WTC11 (cell line): ENCODE measurements around the gene ZNF341.

Source experiments
- CTCF ChIP-seq: fragments of 200-600 bp; IDR thresholded peaks from 2 replicates; pipeline ENCODE4 v1.8.0; 2022; ENCODE audit warnings: antibody characterized with exemption
- FOXK1 ChIP-seq: sonication (generic); formaldehyde crosslinking; IDR thresholded peaks from 2 replicates; pipeline ENCODE4 v1.8.0; 2022; ENCODE audit warnings: mild to moderate bottlenecking, moderate library complexity, missing genetic modification reagents
- MXD4 ChIP-seq: fragments of 250-450 bp; sonication (Bioruptor Pico); IDR thresholded peaks from 2 replicates; pipeline ENCODE4 v1.8.0; 2021; ENCODE audit warnings: mild to moderate bottlenecking, moderate library complexity, borderline replicate concordance
- OVOL2 ChIP-seq: fragments of 250-450 bp; sonication (Bioruptor Pico); IDR thresholded peaks from 2 replicates; pipeline ENCODE4 v1.9.0; 2021; ENCODE audit warnings: mild to moderate bottlenecking, borderline replicate concordance
- PRDM15 ChIP-seq: sonication (generic); formaldehyde crosslinking; IDR thresholded peaks from 2 replicates; pipeline ENCODE4 v1.8.0; 2022; ENCODE audit warnings: missing genetic modification reagents
- USF1 ChIP-seq: sonication (generic); formaldehyde crosslinking; IDR thresholded peaks from 2 replicates; pipeline ENCODE4 v1.8.0; 2022; ENCODE audit warnings: mild to moderate bottlenecking, missing genetic modification reagents
- ZNF121 ChIP-seq: sonication (generic); formaldehyde crosslinking; IDR thresholded peaks from 2 replicates; pipeline ENCODE4 v1.8.0; 2023; ENCODE audit warnings: missing genetic modification reagents
- ZNF416 ChIP-seq: fragments of 250-450 bp; sonication (Bioruptor Pico); IDR thresholded peaks from 2 replicates; pipeline ENCODE4 v1.9.0; 2021; ENCODE audit warnings: mild to moderate bottlenecking, inconsistent platforms

- TF ChIP-seq CTCF (no peak), ZNF121 (CRISPR knock-in tag) (no peak), PRDM15 (no peak), USF1 (CRISPR knock-in tag) (no peak), MXD4 (CRISPR knock-in tag) (no peak), ZNF416 (no peak), FOXK1 (CRISPR knock-in tag) (no peak), OVOL2 (CRISPR knock-in tag) (no peak)
These were observed 56.7 kb downstream of the ZNF341 start for GRCh38 chr20:33788351-33789049.
